GM12873 (cell line): Measurements from ENCODE around the gene MIPEP.

ENCODE experiments used
- CTCF ChIP-seq: IDR thresholded peaks from 2 replicates; pipeline ENCODE4 v1.5.1; 2012; ENCODE audit warnings: low read depth, mild to moderate bottlenecking, moderate library complexity, low read length, control low read depth; ENCODE audit not compliant: insufficient read depth; ENCODE audit errors: missing control alignments

The MIPEP gene

GRCh38 chr13:23688336-23688735, 200.9 kb downstream of the MIPEP start:
- no peak for TF ChIP-seq CTCF

- TF ChIP-seq CTCF: no peak
Observed at GRCh38 chr13:23687614-23688013, 201.6 kb downstream of the MIPEP start.

GRCh38 chr13:23686948-23687347, 202.3 kb downstream of the MIPEP start:
- no peak for TF ChIP-seq CTCF

- no peak for TF ChIP-seq CTCF
Observed at GRCh38 chr13:23685416-23685815, 203.8 kb downstream of the MIPEP start.

GRCh38 chr13:23684647-23685046, 204.6 kb downstream of the MIPEP start:
- TF ChIP-seq CTCF: no peak

- no peak for TF ChIP-seq CTCF
Observed at GRCh38 chr13:23683084-23683483, 206.1 kb downstream of the MIPEP start.

GRCh38 chr13:23680845-23681669, 208.1 kb downstream of the MIPEP start:
- TF ChIP-seq CTCF: no peak
